ENCODE measurements around the gene HAUS3. TPM values are rescaled to one million over a fixed set of nuclear protein-coding genes. Genes with fewer than 3 reads are reported as not detected.

HAUS3 gene
- total and polyA plus RNA-seq, 2 of the 8 experiments (the other 6 are each of a cell fraction or from before 2014, with no cell fraction given), result 3.2 to 14.8 TPM

GRCh38 chr4:2231082-2231481 lies 10.8 kb downstream of the HAUS3 start (continued):
- TF ChIP-seq HDAC2 (IDR thresholded peaks at IDR 0.05; ENCODE audit: borderline replicate concordance in 1 of 2, low read depth in 2 of 2, low read length in 2 of 2) (no peak), CHD2 (IDR thresholded peaks at IDR 0.05; ENCODE audit: low read length) (no peak), CBX8 (IDR thresholded peaks at IDR 0.05; ENCODE audit: borderline replicate concordance, low read depth, low read length) (no peak), PHF8 (conservative IDR thresholded peaks at IDR 0.05; ENCODE audit: low read depth, low read length) (no peak), MAFK (IDR thresholded peaks at IDR 0.05; ENCODE audit: low read depth, low read length) (no peak)
